ENCODE measurements around the gene RWDD2A. TPM values are rescaled to one million over a fixed set of nuclear protein-coding genes. Genes with fewer than 3 reads are reported as not detected.

Gene RWDD2A
- total and polyA plus RNA-seq, 3 donors from 2014 or later: 11.0 to 18.4 (median 13.2) TPM

GRCh38 chr6:83220121-83220520 is 27.0 kb downstream of the RWDD2A start:
- H3K27me3 ChIP-seq: no peaks in the 10 kb centered on the region
- H3K9me3 ChIP-seq: no peaks in the 10 kb centered on the region
- no peaks in the 10 kb centered on the region for H3K36me3 ChIP-seq (ENCODE audit: low read depth, missing control alignments)
- H3K4me1 ChIP-seq: no peaks in the 10 kb centered on the region
- no peak for DNase-seq
- no peak overlapping the region for H3K27ac ChIP-seq
- intact Hi-C loops (cut with DNase I; ENCODE audit: low total_unique reads): no loop called here
- TF ChIP-seq, protein P1, sequence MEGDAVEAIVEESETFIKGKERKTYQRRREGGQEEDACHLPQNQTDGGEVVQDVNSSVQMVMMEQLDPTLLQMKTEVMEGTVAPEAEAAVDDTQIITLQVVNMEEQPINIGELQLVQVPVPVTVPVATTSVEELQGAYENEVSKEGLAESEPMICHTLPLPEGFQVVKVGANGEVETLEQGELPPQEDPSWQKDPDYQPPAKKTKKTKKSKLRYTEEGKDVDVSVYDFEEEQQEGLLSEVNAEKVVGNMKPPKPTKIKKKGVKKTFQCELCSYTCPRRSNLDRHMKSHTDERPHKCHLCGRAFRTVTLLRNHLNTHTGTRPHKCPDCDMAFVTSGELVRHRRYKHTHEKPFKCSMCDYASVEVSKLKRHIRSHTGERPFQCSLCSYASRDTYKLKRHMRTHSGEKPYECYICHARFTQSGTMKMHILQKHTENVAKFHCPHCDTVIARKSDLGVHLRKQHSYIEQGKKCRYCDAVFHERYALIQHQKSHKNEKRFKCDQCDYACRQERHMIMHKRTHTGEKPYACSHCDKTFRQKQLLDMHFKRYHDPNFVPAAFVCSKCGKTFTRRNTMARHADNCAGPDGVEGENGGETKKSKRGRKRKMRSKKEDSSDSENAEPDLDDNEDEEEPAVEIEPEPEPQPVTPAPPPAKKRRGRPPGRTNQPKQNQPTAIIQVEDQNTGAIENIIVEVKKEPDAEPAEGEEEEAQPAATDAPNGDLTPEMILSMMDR (IDR thresholded peaks at IDR 0.05): no peak
- no peak for TF ChIP-seq POLR2A (IDR thresholded peaks at IDR 0.05)
- H3K4me3 ChIP-seq: no peak overlapping the region

GRCh38 chr6:83221276-83221675 is 28.1 kb downstream of the RWDD2A start:
- no peak overlapping the region for H3K27ac ChIP-seq
- no peaks in the 10 kb centered on the region for H3K36me3 ChIP-seq (ENCODE audit: low read depth, missing control alignments)
- H3K9me3 ChIP-seq: no peaks in the 10 kb centered on the region
- TF ChIP-seq POLR2A (IDR thresholded peaks at IDR 0.05): no peak
- TF ChIP-seq, protein P1 (IDR thresholded peaks at IDR 0.05): no peak
- intact Hi-C loops (cut with DNase I; ENCODE audit: low total_unique reads): no loop called here
- H3K27me3 ChIP-seq: no peaks in the 10 kb centered on the region
- 81 to 98% methylated on average over 1 of the region's 1 CpG for WGBS, 2 donors
- no peak for DNase-seq
- no peak overlapping the region for H3K4me3 ChIP-seq
- H3K4me1 ChIP-seq: no peaks in the 10 kb centered on the region

DNA sequence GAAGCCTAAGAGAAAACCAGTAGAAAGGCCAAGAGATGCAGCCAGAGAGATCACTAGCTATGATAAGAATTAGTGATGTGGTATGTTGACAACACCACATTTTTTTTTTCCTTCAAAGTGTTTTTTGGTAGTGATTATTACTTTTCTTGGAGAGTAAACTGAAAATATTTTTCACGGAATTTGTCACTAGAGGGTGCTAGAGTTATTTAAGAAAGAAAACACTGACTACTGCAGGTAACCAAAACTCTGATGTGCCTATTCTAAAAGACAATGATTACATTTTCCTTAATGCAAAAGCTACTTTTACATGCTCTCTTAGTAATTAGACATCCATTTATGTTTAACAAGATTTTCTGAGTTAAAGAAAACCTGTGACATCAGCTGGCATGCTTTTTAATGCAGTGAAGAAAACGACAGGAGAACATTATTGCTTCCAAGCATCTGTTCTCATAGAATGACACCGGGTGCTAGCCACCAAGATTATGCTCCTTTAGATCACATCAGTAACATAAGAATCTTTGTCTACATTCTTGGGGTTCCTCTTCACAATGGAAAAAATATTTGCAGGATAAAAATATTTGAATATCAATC is 28.8 kb downstream of the RWDD2A start:
- TF ChIP-seq, protein P1 (IDR thresholded peaks at IDR 0.05): peak in 1 of 3 experiments; percentile 50
- no peak for TF ChIP-seq POLR2A (IDR thresholded peaks at IDR 0.05)

GRCh38 chr6:83226517-83226916 is 33.4 kb downstream of the RWDD2A start:
- DNase-seq: no peak
- H3K9me3 ChIP-seq: no peaks in the 10 kb centered on the region
- TF ChIP-seq POLR2A (IDR thresholded peaks at IDR 0.05): no peak
- TF ChIP-seq, protein P1 (IDR thresholded peaks at IDR 0.05): no peak
- WGBS, 2 donors: 72 to 95% methylated on average over 1 of the region's 1 CpG
- H3K36me3 ChIP-seq (ENCODE audit: low read depth, missing control alignments): no peaks in the 10 kb centered on the region
- H3K4me1 ChIP-seq: no peaks in the 10 kb centered on the region
- no peaks in the 10 kb centered on the region for H3K27me3 ChIP-seq
- no peak overlapping the region for H3K27ac ChIP-seq
- H3K4me3 ChIP-seq: no peak overlapping the region
- intact Hi-C loops (cut with DNase I; ENCODE audit: low total_unique reads): no loop called here

More for the DNA sequence above, 28.8 kb downstream of the RWDD2A start:
- Histone ChIP-seq H3K27ac (no peak overlapping the region), H3K4me3 (no peak overlapping the region), H3K27me3 (no peaks in the 10 kb centered on the region), H3K9me3 (no peaks in the 10 kb centered on the region), H3K4me1 (no peaks in the 10 kb centered on the region), H3K36me3 (ENCODE audit: low read depth, missing control alignments) (no peaks in the 10 kb centered on the region)
- WGBS, 2 donors: 44 to 47% methylated on average over 3 of the region's 3 CpGs
- intact Hi-C loops (cut with DNase I; ENCODE audit: low total_unique reads): no loop called here
- DNase-seq: no peak

- DNase-seq: no peak
- no peak overlapping the region for H3K4me3 ChIP-seq
- no peaks in the 10 kb centered on the region for H3K9me3 ChIP-seq
- intact Hi-C loops (cut with DNase I; ENCODE audit: low total_unique reads): no loop called here
- H3K27me3 ChIP-seq: no peaks in the 10 kb centered on the region
- no peaks in the 10 kb centered on the region for H3K36me3 ChIP-seq (ENCODE audit: low read depth, missing control alignments)
- H3K27ac ChIP-seq: no peak overlapping the region
- 68 to 82% methylated on average over 1 of the region's 1 CpG for WGBS, 2 donors
- TF ChIP-seq POLR2A (IDR thresholded peaks at IDR 0.05): no peak
- TF ChIP-seq, protein P1 (IDR thresholded peaks at IDR 0.05): no peak
- no peaks in the 10 kb centered on the region for H3K4me1 ChIP-seq
Measured at GRCh38 chr6:83231146-83231545, 38.0 kb downstream of the RWDD2A start.

All from testis (tissue), 3 donors.